HG02610 (cell line): Measurements from ENCODE around the gene PPARG.
"Not testable (repeated sequence)": the region's sequence is repeated elsewhere in the genome, so short reads cannot be mapped to it uniquely, and the experiment has no call there.

Experiments
- ATAC-seq: cut with Tn5 transposase; IDR thresholded peaks from one replicate; pipeline ENCODE4 v1.9.1; 2021; ENCODE audit warnings: mild to moderate bottlenecking, moderate library complexity; ENCODE audit not compliant: unreplicated experiment

Gene PPARG

GRCh38 chr3:12372741-12373280 lies 83.9 kb downstream of the PPARG start:
- no peak for ATAC-seq

GRCh38 chr3:12375572-12375971 lies 86.7 kb downstream of the PPARG start:
- ATAC-seq: no peak

- no peak for ATAC-seq
Measured at GRCh38 chr3:12379640-12380429, 91.0 kb downstream of the PPARG start.

- ATAC-seq: no peak
Measured at GRCh38 chr3:12380461-12380860, 91.6 kb downstream of the PPARG start.

- no peak for ATAC-seq
Measured at GRCh38 chr3:12381199-12381598, 92.3 kb downstream of the PPARG start.

GRCh38 chr3:12383218-12383617 lies 94.3 kb downstream of the PPARG start:
- no peak for ATAC-seq

- ATAC-seq: no peak
Measured at GRCh38 chr3:12384451-12385233, 95.8 kb downstream of the PPARG start.

- not testable (repeated sequence) for ATAC-seq
Measured at GRCh38 chr3:12386514-12387291, 97.8 kb downstream of the PPARG start.

GRCh38 chr3:12388185-12388584 lies 99.3 kb downstream of the PPARG start:
- no peak for ATAC-seq

- ATAC-seq: no peak
Measured at GRCh38 chr3:12392101-12392878, 103.4 kb downstream of the PPARG start.

GRCh38 chr3:12393894-12394293 lies 105.0 kb downstream of the PPARG start:
- no peak for ATAC-seq

- peak; percentile 10 for ATAC-seq
Measured at GRCh38 chr3:12394569-12395271, 105.8 kb downstream of the PPARG start.

- peak; percentile 97 for ATAC-seq
Measured at GRCh38 chr3:12395349-12396012, 106.6 kb downstream of the PPARG start.

- ATAC-seq: no peak
Measured at GRCh38 chr3:12396471-12396870, 107.6 kb downstream of the PPARG start.

- no peak for ATAC-seq
Measured at GRCh38 chr3:12399226-12399625, 110.4 kb downstream of the PPARG start.

GRCh38 chr3:12400616-12401194 lies 111.8 kb downstream of the PPARG start:
- no peak for ATAC-seq

- ATAC-seq: no peak
Measured at GRCh38 chr3:12401208-12401607, 112.3 kb downstream of the PPARG start.

GRCh38 chr3:12405432-12406272 lies 116.8 kb downstream of the PPARG start:
- no peak for ATAC-seq
